SK-N-SH (cell line): ENCODE results near the gene SNX22. TPM values are rescaled to one million over a fixed set of nuclear protein-coding genes. Genes with fewer than 3 reads are reported as not detected.

Experiments used
- CTCF ChIA-PET: fragments of 300-600, 350-600 bp; formaldehyde crosslinking; extraction: SDS; loops from one replicate; lab custom pipeline; 2021; lab: Yijun Ruan, JAX
- POLR2A ChIA-PET: fragments of 350-600 bp; sonication (Branson Sonifier 250); formaldehyde crosslinking; extraction: SDS; loops from one replicate; lab custom pipeline; 2020; ENCODE audit warnings: antibody characterized with exemption, inconsistent platforms; lab: Yijun Ruan, JAX
- DNase-seq: peaks from one replicate; pipeline ENCODE4 v3.0.0; 2012
- H2AFZ ChIP-seq: fragments of 200-600 bp; sonication (generic); 2 replicates; pipeline ENCODE4 v1.8.1; 2016; ENCODE audit warnings: antibody characterized with exemption, mild to moderate bottlenecking, low read depth
- H3F3A ChIP-seq: fragments of 200-600 bp; sonication (generic); replicated peaks from 2 replicates; pipeline ENCODE3; 2016; ENCODE audit warnings: antibody characterized with exemption, mild to moderate bottlenecking; ENCODE audit not compliant: insufficient read depth
- H3K27ac ChIP-seq, 2 experiments: fragments of 200-500 bp in 1 of 2; fragments of 200-600 bp in 1 of 2; sonication (Bioruptor generic) in 1 of 2; sonication (generic), shearing (Covaris generic) in 1 of 2; 2 replicates each; pipeline versions ENCODE4 v1.5.1 to v1.6.1; 2014 to 2016; ENCODE audit warnings: low read depth in 2 of 2, inconsistent platforms in 1 of 2, low read length in 1 of 2, mild to moderate bottlenecking in 1 of 2, mixed read lengths in 1 of 2
- H3K27me3 ChIP-seq: fragments of 200-600 bp; sonication (generic), shearing (Covaris generic); 2 replicates; pipeline ENCODE4 v1.6.1; 2016; ENCODE audit warnings: mixed run types; ENCODE audit not compliant: insufficient read depth
- H3K36me3 ChIP-seq, 2 experiments: fragments of 200-500 bp in 1 of 2; fragments of 200-600 bp in 1 of 2; sonication (Bioruptor generic) in 1 of 2; sonication (generic) in 1 of 2; replicated peaks in 1 of 2; 2 replicates each; pipeline versions ENCODE3 to v1.5.1; 2014 to 2016; ENCODE audit warnings: low read length in 1 of 2, mild to moderate bottlenecking in 1 of 2; ENCODE audit not compliant: insufficient read depth in 2 of 2, control insufficient read depth in 1 of 2
- H3K4me1 ChIP-seq, 2 experiments: fragments of 200-500 bp in 1 of 2; fragments of 200-600 bp in 1 of 2; sonication (Bioruptor generic) in 1 of 2; sonication (generic), shearing (Covaris generic) in 1 of 2; 2 replicates each; pipeline versions ENCODE4 v1.5.1 to v1.6.1; 2014 to 2016; ENCODE audit warnings: low read depth in 1 of 2, low read length in 1 of 2, mixed run types in 1 of 2; ENCODE audit not compliant: insufficient read depth in 2 of 2, control insufficient read depth in 1 of 2
- H3K4me2 ChIP-seq: fragments of 200-600 bp; sonication (generic), shearing (Covaris generic); 2 replicates; pipeline ENCODE4 v1.6.1; 2017; ENCODE audit warnings: mixed run types
- H3K4me3 ChIP-seq, 2 experiments: fragments of 200-500 bp in 1 of 2; fragments of 200-600 bp in 1 of 2; sonication (Bioruptor generic) in 1 of 2; sonication (generic), shearing (Covaris generic) in 1 of 2; 2 replicates each; pipeline versions ENCODE4 v1.5.1 to v1.8.1; 2014 to 2016; ENCODE audit warnings: low read depth in 2 of 2, inconsistent platforms in 1 of 2, low read length in 1 of 2, mild to moderate bottlenecking in 1 of 2, mixed read lengths in 1 of 2, moderate library complexity in 1 of 2
- H3K79me2 ChIP-seq: fragments of 200-600 bp; sonication (generic); 2 replicates; pipeline ENCODE4 v1.8.1; 2017; ENCODE audit warnings: mild to moderate bottlenecking; ENCODE audit not compliant: insufficient read depth
- H3K9ac ChIP-seq: fragments of 200-600 bp; sonication (generic); 2 replicates; pipeline ENCODE4 v1.6.1; 2017; ENCODE audit warnings: mixed run types
- H3K9me2 ChIP-seq: fragments of 200-600 bp; sonication (generic); 2 replicates; pipeline ENCODE4 v1.6.1; 2017; ENCODE audit warnings: mixed run types
- H3K9me3 ChIP-seq: fragments of 200-600 bp; sonication (generic); 2 replicates; pipeline ENCODE4 v1.6.1; 2017; ENCODE audit warnings: mixed run types, mild to moderate bottlenecking, moderate library complexity
- H4K20me1 ChIP-seq: fragments of 200-600 bp; sonication (generic); 2 replicates; pipeline ENCODE4 v1.6.1; 2017; ENCODE audit warnings: mild to moderate bottlenecking, mixed run types; ENCODE audit not compliant: insufficient read depth
- EZH2phosphoT487 ChIP-seq: fragments of 200-600 bp; sonication (generic); IDR thresholded peaks from 2 replicates; pipeline ENCODE4 v1.6.1; 2017; ENCODE audit warnings: low read depth, mixed run types, mild to moderate bottlenecking, antibody characterized with exemption, moderate library complexity, borderline replicate concordance
- FOSL2 ChIP-seq: IDR thresholded peaks from 2 replicates; pipeline ENCODE4 v1.4.0; 2012; ENCODE audit warnings: low read depth, mild to moderate bottlenecking, moderate library complexity, borderline replicate concordance
- FOXJ3 ChIP-seq: sonication (generic); formaldehyde crosslinking; IDR thresholded peaks from 2 replicates; pipeline ENCODE4 v1.5.1; 2020; ENCODE audit warnings: mild to moderate bottlenecking, missing genetic modification reagents
- GABPA ChIP-seq: IDR thresholded peaks from 2 replicates; pipeline ENCODE4 v1.4.0; 2012; ENCODE audit warnings: low read depth, mild to moderate bottlenecking
- GATA2 ChIP-seq: sonication (generic); formaldehyde crosslinking; IDR thresholded peaks from 2 replicates; pipeline ENCODE4 v1.5.0; 2020; ENCODE audit warnings: mild to moderate bottlenecking, missing genetic modification reagents
- JUND ChIP-seq: IDR thresholded peaks from 2 replicates; pipeline ENCODE4 v1.4.0; 2012
- NFIC ChIP-seq: IDR thresholded peaks from 2 replicates; pipeline ENCODE4 v1.4.0; 2012; ENCODE audit warnings: borderline replicate concordance
- NRF1 ChIP-seq: IDR thresholded peaks from 2 replicates; pipeline ENCODE4 v1.6.1; 2012; ENCODE audit warnings: low read depth, mild to moderate bottlenecking, low read length
- RAD21 ChIP-seq: IDR thresholded peaks from 2 replicates; pipeline ENCODE4 v1.6.1; 2012; ENCODE audit warnings: mild to moderate bottlenecking, low read length
- RXRA ChIP-seq: IDR thresholded peaks from 2 replicates; pipeline ENCODE4 v1.4.0; 2012; ENCODE audit warnings: low read depth, mild to moderate bottlenecking, borderline replicate concordance
- SIN3A ChIP-seq: IDR thresholded peaks from 2 replicates; pipeline ENCODE4 v1.6.1; 2012; ENCODE audit warnings: low read depth, mild to moderate bottlenecking, low read length, moderate library complexity, borderline replicate concordance
- SMC3 ChIP-seq: IDR thresholded peaks from 2 replicates; pipeline ENCODE4 v1.6.1; 2012; ENCODE audit warnings: low read depth, low read length, improper control_type of control experiment
- TAF1 ChIP-seq: IDR thresholded peaks from 2 replicates; pipeline ENCODE4 v1.6.1; 2012; ENCODE audit warnings: low read depth, mild to moderate bottlenecking, low read length, moderate library complexity, borderline replicate concordance
- YY1 ChIP-seq: IDR thresholded peaks from 2 replicates; pipeline ENCODE4 v1.4.0; 2012; ENCODE audit warnings: low read depth, mild to moderate bottlenecking
- WGBS: methylation state at CpG from one replicate; pipeline ENCODE4 v1.1.6; 2017; ENCODE audit warnings: low lambda C conversion rate; 5-methylcytosine and 5-hydroxymethylcytosine counted together
- polyA plus RNA-seq, 3 experiments: library from polyadenylated mRNA; depleted of rRNA; stranded (reverse); fragments of >200 nt; gene quantifications; 2 replicates each; pipeline ENCODE4 v1.2.3, GENCODE V29; 2012
- TF ChIP-seq, protein P1 (sequence below): IDR thresholded peaks from 2 replicates; pipeline ENCODE4 v1.4.0; 2012; ENCODE audit warnings: low read depth
- TF ChIP-seq, protein P2 (sequence below): IDR thresholded peaks from 2 replicates; pipeline ENCODE4; 2012
- TF ChIP-seq, protein P3 (sequence below): IDR thresholded peaks from 2 replicates; pipeline ENCODE4 v1.6.1; 2012; ENCODE audit warnings: mild to moderate bottlenecking, low read depth, low read length, moderate library complexity

Gene SNX22
- polyA plus RNA-seq, 1 of the 3 experiments (the other 2 are of a cell fraction) = 0.94 TPM

DNA sequence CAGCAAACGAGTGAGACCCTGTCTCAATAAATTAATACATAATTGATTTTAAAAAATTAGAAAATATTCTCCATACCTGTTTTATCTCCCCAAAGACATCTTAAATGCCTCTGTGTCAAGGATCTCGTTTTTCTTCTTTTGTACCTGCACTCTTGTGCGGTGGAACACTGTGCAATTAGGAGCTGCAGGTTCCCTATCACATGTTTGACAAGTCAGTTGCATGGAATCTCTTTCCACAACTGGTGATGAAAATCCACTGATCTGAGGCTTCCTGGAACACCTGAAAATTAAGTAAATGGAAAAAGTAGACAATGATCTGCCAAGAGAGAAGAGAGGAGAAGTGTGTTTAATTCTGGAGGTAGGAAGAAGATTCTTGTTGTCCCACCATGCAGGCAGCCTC lies 3.0 kb upstream of the SNX22 start:
- POLR2A ChIA-PET = interaction anchor here (1.8 kb wide), 1 partner anchor 12 kb away, joined by 5 read pairs; no protein-coding TSS in a partner anchor

DNA sequence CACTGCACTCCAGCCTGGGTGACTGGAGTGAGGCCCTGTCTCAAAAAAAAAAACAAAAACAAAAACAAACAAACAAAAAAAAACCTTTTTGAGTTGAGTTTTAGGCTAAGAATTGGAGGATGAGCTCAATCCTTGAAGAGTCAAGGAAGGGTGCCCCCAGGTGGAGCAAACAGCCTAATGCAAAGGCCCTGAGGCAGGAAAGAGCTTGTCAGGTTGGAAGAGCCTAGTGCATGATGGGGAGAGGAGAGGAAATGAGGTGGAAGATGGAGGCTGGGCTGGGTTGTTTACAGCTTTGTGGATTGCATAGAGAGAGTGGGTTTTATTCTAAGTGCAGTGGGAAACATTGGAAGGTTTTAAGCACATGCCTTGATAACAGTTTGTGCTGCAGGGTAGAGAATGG lies 2.1 kb upstream of the SNX22 start:
- ChIA-PET POLR2A (interaction anchor here (0.7 kb wide), 1 partner anchor 486 kb away, joined by 3 read pairs; no protein-coding TSS in a partner anchor), CTCF (interaction anchor here (0.9 to 2.2 kb wide), 3 partner anchors 17 to 41 kb away, joined by 3 to 6 read pairs (median 4); no protein-coding TSS in a partner anchor)
- TF ChIP-seq, protein P1, sequence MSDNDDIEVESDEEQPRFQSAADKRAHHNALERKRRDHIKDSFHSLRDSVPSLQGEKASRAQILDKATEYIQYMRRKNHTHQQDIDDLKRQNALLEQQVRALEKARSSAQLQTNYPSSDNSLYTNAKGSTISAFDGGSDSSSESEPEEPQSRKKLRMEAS = no peak
- TF ChIP-seq FOSL2 (no peak), FOXJ3 (no peak), JUND (no peak), SMC3 (no peak), TAF1 (no peak), NRF1 (no peak), EZH2phosphoT487 (no peak), NFIC (no peak), RXRA (no peak), SIN3A (no peak), GABPA (no peak), GATA2 (CRISPR knock-in tag) (no peak), RAD21 (no peak), YY1 (no peak)
- TF ChIP-seq, protein P2, sequence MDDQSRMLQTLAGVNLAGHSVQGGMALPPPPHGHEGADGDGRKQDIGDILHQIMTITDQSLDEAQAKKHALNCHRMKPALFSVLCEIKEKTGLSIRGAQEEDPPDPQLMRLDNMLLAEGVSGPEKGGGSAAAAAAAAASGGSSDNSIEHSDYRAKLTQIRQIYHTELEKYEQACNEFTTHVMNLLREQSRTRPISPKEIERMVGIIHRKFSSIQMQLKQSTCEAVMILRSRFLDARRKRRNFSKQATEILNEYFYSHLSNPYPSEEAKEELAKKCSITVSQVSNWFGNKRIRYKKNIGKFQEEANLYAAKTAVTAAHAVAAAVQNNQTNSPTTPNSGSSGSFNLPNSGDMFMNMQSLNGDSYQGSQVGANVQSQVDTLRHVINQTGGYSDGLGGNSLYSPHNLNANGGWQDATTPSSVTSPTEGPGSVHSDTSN = no peak
- TF ChIP-seq, protein P3, sequence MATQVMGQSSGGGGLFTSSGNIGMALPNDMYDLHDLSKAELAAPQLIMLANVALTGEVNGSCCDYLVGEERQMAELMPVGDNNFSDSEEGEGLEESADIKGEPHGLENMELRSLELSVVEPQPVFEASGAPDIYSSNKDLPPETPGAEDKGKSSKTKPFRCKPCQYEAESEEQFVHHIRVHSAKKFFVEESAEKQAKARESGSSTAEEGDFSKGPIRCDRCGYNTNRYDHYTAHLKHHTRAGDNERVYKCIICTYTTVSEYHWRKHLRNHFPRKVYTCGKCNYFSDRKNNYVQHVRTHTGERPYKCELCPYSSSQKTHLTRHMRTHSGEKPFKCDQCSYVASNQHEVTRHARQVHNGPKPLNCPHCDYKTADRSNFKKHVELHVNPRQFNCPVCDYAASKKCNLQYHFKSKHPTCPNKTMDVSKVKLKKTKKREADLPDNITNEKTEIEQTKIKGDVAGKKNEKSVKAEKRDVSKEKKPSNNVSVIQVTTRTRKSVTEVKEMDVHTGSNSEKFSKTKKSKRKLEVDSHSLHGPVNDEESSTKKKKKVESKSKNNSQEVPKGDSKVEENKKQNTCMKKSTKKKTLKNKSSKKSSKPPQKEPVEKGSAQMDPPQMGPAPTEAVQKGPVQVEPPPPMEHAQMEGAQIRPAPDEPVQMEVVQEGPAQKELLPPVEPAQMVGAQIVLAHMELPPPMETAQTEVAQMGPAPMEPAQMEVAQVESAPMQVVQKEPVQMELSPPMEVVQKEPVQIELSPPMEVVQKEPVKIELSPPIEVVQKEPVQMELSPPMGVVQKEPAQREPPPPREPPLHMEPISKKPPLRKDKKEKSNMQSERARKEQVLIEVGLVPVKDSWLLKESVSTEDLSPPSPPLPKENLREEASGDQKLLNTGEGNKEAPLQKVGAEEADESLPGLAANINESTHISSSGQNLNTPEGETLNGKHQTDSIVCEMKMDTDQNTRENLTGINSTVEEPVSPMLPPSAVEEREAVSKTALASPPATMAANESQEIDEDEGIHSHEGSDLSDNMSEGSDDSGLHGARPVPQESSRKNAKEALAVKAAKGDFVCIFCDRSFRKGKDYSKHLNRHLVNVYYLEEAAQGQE = no peak
- Histone ChIP-seq H3K4me2 (no peak overlapping the region), H3K27ac (no peak overlapping the region), H3K27me3 (no peaks in the 10 kb centered on the region), H3K4me3 (no peak overlapping the region), H3K4me1 (peaks cover 0 to 44% of the 10 kb centered on the region in 2 experiments; a peak in 2 of 4 replicates), H3K79me2 (no peaks in the 10 kb centered on the region), H2AFZ (no peak overlapping the region), H3K36me3 (peaks cover 0 to 12% of the 10 kb centered on the region in 2 experiments), H4K20me1 (peaks cover 8% of the 10 kb centered on the region; the same call in 1 of the 2 replicates), H3F3A (peaks cover 26% of the 10 kb centered on the region), H3K9ac (no peak overlapping the region), H3K9me3 (no peaks in the 10 kb centered on the region), H3K9me2 (no peaks in the 10 kb centered on the region)
- DNase-seq = no peak

More for the DNA sequence above, 3.0 kb upstream of the SNX22 start:
- Histone ChIP-seq H3K4me2 (no peak overlapping the region), H3K79me2 (no peaks in the 10 kb centered on the region), H3K4me3 (no peak overlapping the region), H2AFZ (no peak overlapping the region), H3K9me3 (no peaks in the 10 kb centered on the region), H4K20me1 (no peaks in the 10 kb centered on the region), H3K36me3 (peaks cover 0 to 12% of the 10 kb centered on the region in 2 experiments), H3F3A (peaks cover 19% of the 10 kb centered on the region), H3K4me1 (peaks cover 0 to 48% of the 10 kb centered on the region in 2 experiments; a peak in 2 of 4 replicates), H3K27ac (no peak overlapping the region), H3K27me3 (no peaks in the 10 kb centered on the region), H3K9ac (no peak overlapping the region), H3K9me2 (no peaks in the 10 kb centered on the region)
- DNase-seq = no peak
- 83% methylated on average over 3 of the region's 3 CpGs for WGBS
- TF ChIP-seq GABPA (no peak), SMC3 (no peak)
- CTCF ChIA-PET = interaction anchor here (0.6 to 2.2 kb wide), 6 partner anchors 16 to 255 kb away, joined by 3 to 6 read pairs (median 4); no protein-coding TSS in a partner anchor
